Measurements from ENCODE around the gene PPP2CA. TPM values are rescaled to one million over a fixed set of nuclear protein-coding genes. Genes with fewer than 3 reads are reported as not detected.

Gene PPP2CA
- total RNA-seq, 1 experiment from 2014 or later: 178 TPM

- POLR2A ChIA-PET: interaction anchor here (0.7 to 2.7 kb wide), 13 partner anchors 8 to 362 kb away, joined by 3 to 26 read pairs (median 6); partner anchors contain the start of genes SKP1 and UBE2B
- no peaks in the 10 kb centered on the region for H3K27me3 Mint-ChIP-seq (ENCODE audit: low read depth)
Measured at GRCh38 chr5:134224888-134225779, 739 bp downstream of the PPP2CA start.

More at GRCh38 chr5:134224888-134225779, 739 bp downstream of the PPP2CA start:
- Mint-ChIP-seq H3K9me3 (no peaks in the 10 kb centered on the region), H3K4me3 (peak overlapping the region; percentile 87), H3K27ac (peak overlapping the region; percentile 96), H3K4me1 (peaks cover 48% of the 10 kb centered on the region), H3K36me3 (peaks cover 21% of the 10 kb centered on the region)
- CTCF ChIA-PET: interaction anchor here (0.6 to 3.3 kb wide), 10 partner anchors 11 to 362 kb away, joined by 3 to 27 read pairs (median 4); partner anchors contain the start of genes SKP1 and UBE2B
- peak; percentile 74 for DNase-seq (ENCODE audit: low spot score)
- peak; percentile 33 for ATAC-seq
- no peak for TF ChIP-seq CBFB (CRISPR knock-in tag; IDR thresholded peaks at IDR 0.05; ENCODE audit: low read depth)
- TF ChIP-seq FOXP4 (CRISPR knock-in tag; IDR thresholded peaks at IDR 0.05): no peak
- 0 out of 2 replicates have a peak, but pooled peaks have one; percentile 5 for TF ChIP-seq GABPB1 (CRISPR knock-in tag; IDR thresholded peaks at IDR 0.05)
- no peak for TF ChIP-seq ATF1 (CRISPR knock-in tag; IDR thresholded peaks at IDR 0.05)
- no peak for TF ChIP-seq ZNF317 (CRISPR knock-in tag; IDR thresholded peaks at IDR 0.05; ENCODE audit: borderline replicate concordance, low read depth)
- peak; percentile 89 for TF ChIP-seq PRDM15 (CRISPR knock-in tag; IDR thresholded peaks at IDR 0.05)
- no peak for TF ChIP-seq ATF3 (CRISPR knock-in tag; conservative IDR thresholded peaks at IDR 0.05)
- no peak for TF ChIP-seq GTF2I (CRISPR knock-in tag; conservative IDR thresholded peaks at IDR 0.05)
- no peak for TF ChIP-seq ZNF263 (CRISPR knock-in tag; IDR thresholded peaks at IDR 0.05; ENCODE audit: low read depth)
- TF ChIP-seq ZNF512 (CRISPR knock-in tag; IDR thresholded peaks at IDR 0.05; ENCODE audit: borderline replicate concordance): no peak
- 0 out of 2 replicates have a peak, but pooled peaks have one; percentile 70 for TF ChIP-seq JUN (CRISPR knock-in tag; IDR thresholded peaks at IDR 0.05)
- TF ChIP-seq ZNF219 (CRISPR knock-in tag; IDR thresholded peaks at IDR 0.05; ENCODE audit: borderline replicate concordance): 0 out of 2 replicates have a peak, but pooled peaks have one; percentile 3
- TF ChIP-seq AFF4 (CRISPR knock-in tag; IDR thresholded peaks at IDR 0.05; ENCODE audit: borderline replicate concordance): no peak
- TF ChIP-seq MYBL2 (CRISPR knock-in tag; IDR thresholded peaks at IDR 0.05): 0 out of 2 replicates have a peak, but pooled peaks have one; percentile 10
- TF ChIP-seq FOXK1 (CRISPR knock-in tag; IDR thresholded peaks at IDR 0.05): 0 out of 2 replicates have a peak, but pooled peaks have one; percentile 1
- no peak for TF ChIP-seq ZNF121 (CRISPR knock-in tag; IDR thresholded peaks at IDR 0.05)

Measured in WTC11 (cell line).